H1 (cell line): ENCODE results near the gene ZCWPW2. TPM values are rescaled to one million over a fixed set of nuclear protein-coding genes. Genes with fewer than 3 reads are reported as not detected.

Source experiments
- CTCF ChIA-PET: fragments of 300-600 bp; sonication (Branson Sonifier 250); formaldehyde crosslinking; loops from one replicate; lab custom pipeline; 2021; ENCODE audit not compliant: partially characterized antibody; lab: Charles Lee
- POLR2A ChIA-PET: fragments of 300-600 bp; sonication (Branson Sonifier 250); formaldehyde crosslinking; loops from one replicate; lab custom pipeline; 2021; ENCODE audit warnings: inconsistent platforms; ENCODE audit not compliant: partially characterized antibody; lab: Charles Lee
- DNase-seq, 2 experiments: peaks; one replicate each; pipeline versions ENCODE4 v3.0.0 to v3.0.0-alpha.2; 2010 to 2022; ENCODE audit warnings: low spot score in 2 of 2, low read depth in 1 of 2, mixed read lengths in 1 of 2
- FAIRE-seq: peaks from 2 replicates; lab custom pipeline; 2011; peaks lifted over from hg19 to GRCh38; lab: Jason Lieb, UNC
- H2AFZ ChIP-seq: 2 replicates; pipeline ENCODE4 v1.8.1; 2012; ENCODE audit warnings: low read length, inconsistent platforms
- H2AK5ac ChIP-seq: 2 replicates; pipeline ENCODE4 v1.6.1; 2013; ENCODE audit warnings: low read depth, low read length
- H2BK120ac ChIP-seq: replicated peaks from 2 replicates; pipeline ENCODE3; 2013; ENCODE audit warnings: low read depth, low read length, inconsistent platforms
- H2BK12ac ChIP-seq: 2 replicates; pipeline ENCODE4 v1.6.1; 2013; ENCODE audit warnings: low read depth, low read length
- H2BK15ac ChIP-seq: 2 replicates; pipeline ENCODE4 v1.6.1; 2013; ENCODE audit warnings: low read length
- H2BK20ac ChIP-seq: 2 replicates; pipeline ENCODE4 v1.6.1; 2013; ENCODE audit warnings: low read length
- H2BK5ac ChIP-seq: 2 replicates; pipeline ENCODE4 v1.6.1; 2013; ENCODE audit warnings: low read depth, low read length
- H3K14ac ChIP-seq: 2 replicates; pipeline ENCODE4 v1.6.1; 2013; ENCODE audit warnings: inconsistent platforms; ENCODE audit not compliant: insufficient read length
- H3K18ac ChIP-seq: 2 replicates; pipeline ENCODE4 v1.6.1; 2013; ENCODE audit warnings: low read length; ENCODE audit errors: extremely low read depth
- H3K23ac ChIP-seq: 2 replicates; pipeline ENCODE4 v1.6.1; 2013; ENCODE audit warnings: inconsistent platforms; ENCODE audit not compliant: insufficient read length
- H3K23me2 ChIP-seq: 2 replicates; pipeline ENCODE4 v1.6.1; 2013; ENCODE audit warnings: low read depth, low read length
- H3K27ac ChIP-seq: 2 replicates; pipeline ENCODE4 v1.6.1; 2011; ENCODE audit warnings: low read depth, low read length, inconsistent platforms
- H3K27me3 ChIP-seq, 4 experiments: replicated peaks in 1 of 4; 1 replicate in 1 of 4; 2 replicates in 3 of 4; pipeline versions ENCODE4 v1.6.1 to v1.8.1; 2011 to 2013; ENCODE audit warnings: low read length in 3 of 4, mild to moderate bottlenecking in 3 of 4, inconsistent platforms in 2 of 4, mixed read lengths in 2 of 4, moderate library complexity in 1 of 4; ENCODE audit not compliant: control insufficient read depth in 3 of 4, insufficient read depth in 3 of 4; ENCODE audit errors: extremely low read depth in 1 of 4
- H3K36me3 ChIP-seq, 4 experiments: 2 replicates each; pipeline versions ENCODE4 v1.6.1 to v1.8.1; 2011 to 2013; ENCODE audit warnings: mild to moderate bottlenecking in 4 of 4, low read length in 3 of 4, moderate library complexity in 2 of 4, control low read depth in 1 of 4, inconsistent platforms in 1 of 4; ENCODE audit not compliant: insufficient read depth in 4 of 4, control insufficient read depth in 2 of 4
- H3K4ac ChIP-seq: replicated peaks from 2 replicates; pipeline ENCODE3; 2013; ENCODE audit warnings: low read length, low read depth, mixed read lengths, inconsistent platforms; ENCODE audit not compliant: insufficient read length
- H3K4me1 ChIP-seq, 4 experiments: replicated peaks in 1 of 4; 1 replicate in 1 of 4; 2 replicates in 3 of 4; pipeline versions ENCODE4 v1.6.1 to v1.8.1; 2011 to 2013; ENCODE audit warnings: low read length in 3 of 4, inconsistent platforms in 2 of 4, mixed read lengths in 1 of 4; ENCODE audit not compliant: insufficient read depth in 4 of 4, control insufficient read depth in 3 of 4
- H3K4me2 ChIP-seq, 2 experiments: 2 replicates each; pipeline versions ENCODE4 v1.6.1 to v1.8.1; 2011 to 2013; ENCODE audit warnings: low read depth in 2 of 2, low read length in 2 of 2, control low read depth in 1 of 2, inconsistent platforms in 1 of 2, mild to moderate bottlenecking in 1 of 2; ENCODE audit not compliant: insufficient read depth in 1 of 2
- H3K4me3 ChIP-seq, 4 experiments: fragments of 200-600, 300-600 bp in 1 of 4; sonication (generic), shearing (Covaris generic), sonication (Bioruptor Twin) in 1 of 4; 2 replicates each; pipeline versions ENCODE4 v1.5.1 to v1.8.1; 2011 to 2016; ENCODE audit warnings: low read length in 4 of 4, low read depth in 3 of 4, control low read depth in 2 of 4, inconsistent platforms in 2 of 4, mild to moderate bottlenecking in 2 of 4, mixed read lengths in 1 of 4, moderate library complexity in 1 of 4; ENCODE audit not compliant: insufficient read depth in 2 of 4; ENCODE audit errors: extremely low read depth in 1 of 4
- H3K56ac ChIP-seq: replicated peaks from 2 replicates; pipeline ENCODE3; 2013; ENCODE audit warnings: low read depth, mild to moderate bottlenecking, mixed read lengths, low read length, inconsistent platforms; ENCODE audit not compliant: insufficient read length
- H3K79me1 ChIP-seq: 2 replicates; pipeline ENCODE4 v1.6.1; 2013; ENCODE audit warnings: low read depth, low read length, control low read depth
- H3K79me2 ChIP-seq, 2 experiments: 2 replicates each; pipeline versions ENCODE4 v1.6.1 to v1.8.1; 2012 to 2013; ENCODE audit warnings: low read length in 2 of 2, mild to moderate bottlenecking in 2 of 2, inconsistent platforms in 1 of 2; ENCODE audit not compliant: insufficient read depth in 2 of 2, control insufficient read depth in 1 of 2
- H3K9ac ChIP-seq, 4 experiments: replicated peaks in 1 of 4; 1 replicate in 1 of 4; 2 replicates in 3 of 4; pipeline versions ENCODE4 v1.6.1 to v1.8.1; 2011 to 2013; ENCODE audit warnings: low read depth in 3 of 4, low read length in 3 of 4, control low read depth in 2 of 4, mild to moderate bottlenecking in 2 of 4, moderate library complexity in 2 of 4, inconsistent platforms in 1 of 4; ENCODE audit errors: extremely low read depth in 1 of 4
- H3K9me3 ChIP-seq, 2 experiments: 2 replicates each; pipeline versions ENCODE4 v1.6.1 to v1.8.1; 2012 to 2013; ENCODE audit warnings: mild to moderate bottlenecking in 2 of 2, moderate library complexity in 2 of 2, control low read depth in 1 of 2, inconsistent platforms in 1 of 2, low read depth in 1 of 2, low read length in 1 of 2, mixed read lengths in 1 of 2; ENCODE audit not compliant: insufficient read depth in 2 of 2
- H4K20me1 ChIP-seq, 2 experiments: replicated peaks in 1 of 2; 2 replicates each; pipeline versions ENCODE3 to v1.8.1; 2011 to 2013; ENCODE audit warnings: inconsistent platforms in 2 of 2, low read length in 2 of 2, mild to moderate bottlenecking in 1 of 2; ENCODE audit not compliant: insufficient read depth in 2 of 2, control insufficient read depth in 1 of 2
- H4K5ac ChIP-seq: 2 replicates; pipeline ENCODE4 v1.6.1; 2013; ENCODE audit warnings: low read length, low read depth, mixed read lengths, inconsistent platforms; ENCODE audit not compliant: insufficient read length
- H4K8ac ChIP-seq: 2 replicates; pipeline ENCODE4 v1.8.0; 2013; ENCODE audit warnings: mild to moderate bottlenecking, moderate library complexity, low read length, inconsistent platforms; ENCODE audit not compliant: insufficient read depth; ENCODE audit errors: extremely low read depth
- H4K91ac ChIP-seq: replicated peaks from 2 replicates; pipeline ENCODE3; 2013; ENCODE audit warnings: low read length, mixed read lengths, inconsistent platforms; ENCODE audit not compliant: insufficient read length
- FOSL1 ChIP-seq: IDR thresholded peaks from 2 replicates; pipeline ENCODE4 v1.6.1; 2011; ENCODE audit warnings: mild to moderate bottlenecking, low read depth, low read length, moderate library complexity; ENCODE audit not compliant: insufficient read depth
- POLR2AphosphoS5 ChIP-seq: IDR thresholded peaks from 2 replicates; pipeline ENCODE4 v1.6.1; 2011; ENCODE audit warnings: low read depth, low read length
- SP2 ChIP-seq: IDR thresholded peaks from 2 replicates; pipeline ENCODE4 v1.6.1; 2012; ENCODE audit warnings: mild to moderate bottlenecking, low read length, inconsistent platforms
- SP4 ChIP-seq: IDR thresholded peaks from 2 replicates; pipeline ENCODE4 v1.6.1; 2012; ENCODE audit warnings: low read length, inconsistent platforms
- TBP ChIP-seq: IDR thresholded peaks from 2 replicates; pipeline ENCODE4 v1.6.1; 2011; ENCODE audit warnings: low read depth, low read length, improper control_type of control experiment
- TEAD4 ChIP-seq: IDR thresholded peaks from 2 replicates; pipeline ENCODE4 v1.6.1; 2012; ENCODE audit warnings: low read depth, low read length, inconsistent platforms, mixed read lengths
- WGBS, 2 experiments: shearing (Covaris generic) in 1 of 2; methylation state at CpG; one replicate each; pipeline versions ENCODE4 v1.1.6 to v1.1.7; 2013 to 2015; ENCODE audit warnings: low lambda C conversion rate in 2 of 2, mixed read lengths in 2 of 2, inconsistent platforms in 1 of 2, low coverage in 1 of 2, missing lambda C conversion rate in 1 of 2; ENCODE audit not compliant: insufficient replicate concordance in 2 of 2, insufficient coverage in 1 of 2, insufficient read length in 1 of 2; ENCODE audit errors: extremely low coverage in 1 of 2, missing lambda C conversion rate in 1 of 2; 5-methylcytosine and 5-hydroxymethylcytosine counted together
- polyA plus RNA-seq, 7 experiments: library from polyadenylated mRNA; depleted of rRNA in 3 of 7; stranded (reverse) in 5 of 7; unstranded in 2 of 7; fragments of >200 nt in 5 of 7; fragments of 200-250 nt in 2 of 7; gene quantifications; 1 replicate in 5 of 7; 2 replicates in 1 of 7; 4 replicates in 1 of 7; pipeline versions ENCODE4 v1.2.1 to v1.2.3, GENCODE V29; 2011 to 2013; ENCODE audit warnings: missing spikeins in 2 of 7, mixed read lengths in 2 of 7
- total RNA-seq: library from RNA; stranded (reverse); fragmentation: NEBNext Ultra II Directional; extraction: Animal tissue kit (Norgen Biotek cat#: 25700); gene quantifications from 2 replicates; pipeline ENCODE4 v1.2.1, GENCODE V29; 2021

Gene ZCWPW2
- total and polyA plus RNA-seq, 2 of the 8 experiments (the other 6 are each of a cell fraction or from before 2014, with no cell fraction given), result 0.11 to 0.39 TPM

GRCh38 chr3:28345690-28346089 lies 2.8 kb upstream of the ZCWPW2 start:
- H2BK12ac ChIP-seq, result no peak overlapping the region
- H4K20me1 ChIP-seq, result peaks cover 0 to 2% of the 10 kb centered on the region in 2 experiments
- H4K5ac ChIP-seq, result no peak overlapping the region
- no peaks in the 10 kb centered on the region for H3K9me3 ChIP-seq
- FAIRE-seq (no peak), DNase-seq (no peak)
- no peaks in the 10 kb centered on the region for H3K79me1 ChIP-seq
- H4K8ac ChIP-seq, result no peak overlapping the region
- H3K4me3 ChIP-seq, result no peak overlapping the region
- no peak overlapping the region for H2AFZ ChIP-seq
- peaks cover 5% of the 10 kb centered on the region; the same call in 1 of the 2 replicates for H3K23me2 ChIP-seq
- 96% methylated on average over 1 of the region's 1 CpG; no CpG with 5 or more reads in 1 of the 2 experiments for WGBS, 2 experiments
- ChIA-PET POLR2A (no interaction called here), CTCF (no interaction called here)
- peaks cover 0 to 2% (median 0%) of the 10 kb centered on the region in 4 experiments; a peak in 2 of 7 replicates for H3K4me1 ChIP-seq
- H3K9ac ChIP-seq, result no peak overlapping the region
- H4K91ac ChIP-seq, result no peak overlapping the region
- H3K18ac ChIP-seq, result no peak overlapping the region
- no peak overlapping the region for H3K23ac ChIP-seq
- no peak overlapping the region for H3K4me2 ChIP-seq
- H2BK5ac ChIP-seq, result no peak overlapping the region
- H3K14ac ChIP-seq, result no peak overlapping the region
- H3K56ac ChIP-seq, result no peak overlapping the region
- H3K4ac ChIP-seq, result no peak overlapping the region
- no peaks in the 10 kb centered on the region for H3K27me3 ChIP-seq
- no peak overlapping the region for H2BK15ac ChIP-seq
- no peak overlapping the region for H2AK5ac ChIP-seq
- no peak overlapping the region for H2BK120ac ChIP-seq
- TF ChIP-seq FOSL1, result no peak
- TF ChIP-seq TBP, result no peak
- TF ChIP-seq POLR2AphosphoS5, result no peak
- no peak for TF ChIP-seq TEAD4
- TF ChIP-seq SP2, result no peak
- no peak for TF ChIP-seq SP4
- TF ChIP-seq, all 59 proteins: peak for 0
- H3K27ac ChIP-seq, result no peak overlapping the region
- no peak overlapping the region for H2BK20ac ChIP-seq
- H3K79me2 ChIP-seq, result peaks cover 0 to 44% of the 10 kb centered on the region in 2 experiments; a peak in 2 of 4 replicates
- H3K36me3 ChIP-seq, result no peaks in the 10 kb centered on the region
